ENCODE measurements around the gene STEAP3.

The STEAP3 gene

DNA sequence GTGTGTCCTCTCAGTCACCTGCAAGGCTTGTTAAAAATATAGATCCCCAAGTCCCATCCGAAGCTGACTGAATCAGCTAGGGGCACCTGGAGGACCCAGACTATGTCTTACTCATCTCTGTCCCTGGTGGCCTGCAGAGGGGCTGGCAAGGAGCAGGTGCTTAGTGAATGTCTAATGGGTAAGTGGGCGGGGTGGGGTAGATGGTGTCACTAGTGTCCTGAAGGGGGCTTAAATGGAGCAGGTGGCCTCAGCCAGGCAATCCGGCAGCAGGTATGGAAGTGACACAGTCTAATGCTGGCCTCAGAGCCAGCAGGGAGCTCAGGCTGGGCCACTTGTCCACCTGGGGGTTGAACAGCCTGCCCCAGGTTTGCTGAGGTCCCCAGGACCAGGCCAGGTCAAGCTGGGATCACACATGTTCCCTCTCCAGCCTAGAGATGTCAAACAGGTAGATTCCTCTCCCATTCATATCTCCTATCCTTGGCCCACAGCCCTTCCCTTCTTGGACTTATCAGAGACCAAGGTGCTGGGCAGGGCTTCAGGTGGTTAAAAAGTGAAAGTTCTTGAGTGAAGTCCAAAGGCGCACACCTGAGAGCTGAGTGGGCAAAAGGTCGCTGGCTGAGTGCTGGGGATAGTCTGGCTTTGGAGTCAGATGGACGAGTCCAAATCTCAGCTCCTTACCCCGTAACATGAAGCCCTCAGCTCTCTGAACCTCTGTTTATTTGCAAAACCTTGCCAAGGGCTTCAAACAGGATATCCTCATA, 1.7 kb downstream of the STEAP3 start:
- DNase-seq (ENCODE audit: low spot score), result no peak

DNA sequence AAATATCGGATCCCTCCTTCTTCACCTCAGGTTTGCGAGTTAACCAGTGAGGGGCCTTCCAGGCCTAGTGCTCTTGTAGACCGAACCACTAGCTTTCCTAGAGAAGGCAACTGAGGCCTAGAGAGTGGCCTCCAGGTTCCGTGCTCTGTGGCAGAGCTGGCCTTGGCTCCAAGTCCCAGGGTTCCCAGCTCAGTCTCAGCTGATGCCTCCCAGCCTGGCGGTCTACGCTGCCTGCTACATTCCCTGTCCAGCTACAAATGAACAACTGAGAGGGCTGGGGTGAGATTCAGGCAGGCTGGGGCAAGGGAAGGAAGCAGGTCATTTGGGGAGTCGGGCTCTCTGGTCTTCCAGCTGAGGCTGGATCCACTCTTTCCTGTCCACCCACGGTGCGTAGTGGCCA, 2.3 kb downstream of the STEAP3 start:
- DNase-seq (ENCODE audit: low spot score), result no peak

DNA sequence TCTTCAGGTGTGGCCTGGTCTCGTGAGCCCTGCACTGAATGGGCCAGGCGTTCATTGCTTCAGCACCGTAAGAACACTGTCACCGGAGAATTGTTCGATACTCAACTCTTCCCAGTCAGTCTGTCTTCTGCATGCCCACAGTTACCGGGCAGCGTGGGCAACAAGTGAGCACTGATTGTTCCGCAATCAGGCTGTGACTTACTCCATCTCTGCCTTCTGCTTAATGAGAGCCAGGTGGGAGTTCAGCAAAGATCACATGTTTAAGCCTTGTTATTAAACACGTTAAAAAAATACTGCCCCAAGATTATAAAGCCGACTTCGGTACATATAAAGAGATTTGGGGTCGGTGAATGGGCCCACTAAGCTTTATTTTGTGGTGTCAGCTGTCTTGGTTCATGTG, 3.7 kb downstream of the STEAP3 start:
- no peak for DNase-seq (ENCODE audit: low spot score)

DNA sequence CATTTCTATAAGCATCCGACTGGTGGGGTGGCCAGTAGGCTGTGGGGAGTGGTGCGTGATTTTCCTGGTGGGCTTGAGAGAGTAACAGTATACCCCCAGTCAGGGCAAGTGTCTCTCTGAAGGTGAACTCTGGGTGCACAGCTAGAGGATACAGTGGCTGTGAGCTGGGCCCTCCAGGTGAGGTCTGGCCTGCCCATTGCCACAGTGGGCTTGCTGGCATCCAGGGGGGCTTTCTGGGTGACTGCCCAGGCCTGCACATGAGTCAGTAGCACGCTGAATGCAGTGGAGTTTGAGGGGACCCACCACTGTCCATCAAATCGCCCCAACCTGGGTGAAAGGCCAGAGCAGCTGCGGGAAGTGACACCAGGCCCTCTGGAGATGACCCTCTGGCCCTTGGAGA, 4.5 kb downstream of the STEAP3 start:
- no peak for DNase-seq (ENCODE audit: low spot score)

DNA sequence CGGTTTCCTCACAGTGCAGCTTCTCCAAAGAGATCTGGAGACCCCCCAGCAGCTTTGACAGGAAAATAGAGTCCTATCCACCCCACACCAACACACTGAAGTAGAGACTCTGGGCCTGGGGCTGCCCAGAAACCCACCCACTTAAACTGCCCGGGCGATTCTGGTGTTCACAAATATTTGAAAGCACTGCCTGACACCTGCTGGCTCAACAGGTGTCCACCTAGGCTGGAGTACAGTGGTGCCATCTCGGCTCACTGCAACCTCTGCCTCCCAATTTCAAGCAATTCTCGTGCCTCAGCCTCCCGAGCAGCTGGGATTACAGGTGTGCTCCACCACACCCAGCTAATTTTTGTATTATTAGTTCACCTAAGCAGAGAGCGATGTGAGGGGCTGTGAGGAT, 5.3 kb downstream of the STEAP3 start:
- no peak for DNase-seq (ENCODE audit: low spot score)

DNA sequence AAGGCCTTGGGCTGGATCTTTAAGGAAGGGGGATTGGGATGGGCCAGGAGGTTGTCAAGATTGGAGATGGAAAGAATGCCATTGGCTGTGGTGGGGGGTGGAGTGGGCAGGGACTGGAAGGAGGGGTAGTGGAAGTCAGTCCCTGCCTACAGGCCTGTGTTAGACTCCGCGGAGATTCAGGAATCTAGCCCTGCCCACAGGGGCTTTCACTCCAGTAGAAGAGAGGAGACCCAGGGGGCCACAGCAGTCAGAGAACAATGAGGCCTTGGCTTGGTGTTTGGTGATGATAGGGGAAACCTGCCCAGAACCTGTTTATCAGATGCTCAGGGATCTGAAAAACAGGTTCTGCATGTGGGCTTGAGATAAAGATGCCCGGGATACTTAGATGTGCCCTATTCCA, 6.1 kb downstream of the STEAP3 start:
- no peak for DNase-seq (ENCODE audit: low spot score)

DNA sequence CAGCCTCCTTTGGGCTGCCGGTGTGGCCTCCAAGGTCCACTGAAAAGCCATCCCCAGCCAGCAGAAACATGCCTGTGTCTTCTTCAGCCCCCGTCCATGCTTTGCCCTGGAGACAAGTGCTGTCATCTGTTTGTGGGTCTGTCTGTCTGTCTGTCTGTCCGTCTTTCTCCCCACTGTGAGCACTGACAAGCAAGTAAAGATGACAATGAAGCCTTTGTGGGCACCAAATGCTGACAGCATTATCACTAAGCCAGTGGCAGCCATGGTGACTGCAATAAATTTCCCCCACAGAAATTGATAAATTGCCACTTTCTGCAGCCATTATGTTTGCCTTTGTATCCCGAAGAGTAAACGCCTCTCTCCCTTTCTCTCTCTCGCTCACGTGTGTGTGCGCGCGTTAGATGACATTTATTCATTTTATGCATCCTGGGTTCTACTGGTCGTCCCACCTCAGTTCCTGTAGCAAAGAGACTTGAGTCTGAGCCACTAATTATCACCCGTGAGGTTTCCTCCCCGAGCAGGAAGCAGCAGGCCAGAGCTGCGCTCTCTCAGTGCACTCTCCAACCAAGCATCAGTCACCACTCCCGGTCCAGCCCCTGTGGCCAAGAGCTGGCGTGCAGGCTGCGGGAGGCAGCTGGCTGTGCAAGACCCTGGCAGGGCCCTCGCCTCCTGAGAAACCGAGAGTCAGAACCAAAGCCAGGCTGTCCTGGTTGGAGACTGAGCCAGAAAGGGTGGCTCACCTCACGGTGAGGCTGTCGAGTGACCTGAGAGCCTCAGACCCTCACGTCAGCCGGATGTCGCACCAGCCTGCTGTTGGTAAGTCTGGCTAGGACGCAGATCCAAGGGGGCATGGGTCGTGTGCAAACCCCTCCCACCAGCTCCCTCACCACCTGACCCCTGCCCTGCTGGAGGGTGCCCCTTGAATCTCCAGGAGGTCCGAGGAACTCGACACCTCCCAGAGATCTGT, 6.9 kb downstream of the STEAP3 start:
- DNase-seq (ENCODE audit: low spot score), result peak; percentile 56

DNA sequence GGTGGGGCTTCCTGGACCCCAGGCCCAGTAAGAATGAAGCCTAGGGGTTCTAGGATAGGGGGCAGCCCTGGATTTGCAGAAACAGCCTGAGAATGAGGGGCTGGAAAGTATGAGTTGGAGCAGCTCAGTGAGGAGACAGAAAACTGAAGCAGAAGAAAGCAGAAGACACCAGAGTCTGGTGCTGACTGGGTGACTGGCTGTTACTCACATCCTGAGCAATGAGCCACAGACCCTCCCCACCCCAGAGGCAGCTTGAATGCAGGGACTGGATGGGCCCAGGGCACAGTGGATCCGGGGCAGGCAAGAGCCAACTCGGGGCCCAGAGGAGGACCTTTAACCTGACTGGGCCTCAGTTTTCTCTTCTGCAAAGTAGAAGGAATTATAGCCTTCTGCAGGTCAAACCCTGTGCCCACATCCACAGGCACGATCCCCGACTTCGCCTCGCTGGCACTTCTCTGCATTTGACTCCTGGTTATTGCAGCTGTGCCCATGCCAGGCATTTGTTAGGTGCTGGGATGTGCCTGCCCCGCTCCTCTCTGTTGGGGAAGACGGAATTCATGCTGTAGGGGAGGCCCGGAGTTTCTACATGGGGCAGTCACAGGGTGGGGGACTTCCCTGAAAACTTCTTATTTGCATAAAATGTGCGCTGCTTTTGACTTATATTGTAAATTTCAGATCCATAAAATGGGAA, 8.5 kb downstream of the STEAP3 start:
- peak; percentile 51 for DNase-seq (ENCODE audit: low spot score)

DNA sequence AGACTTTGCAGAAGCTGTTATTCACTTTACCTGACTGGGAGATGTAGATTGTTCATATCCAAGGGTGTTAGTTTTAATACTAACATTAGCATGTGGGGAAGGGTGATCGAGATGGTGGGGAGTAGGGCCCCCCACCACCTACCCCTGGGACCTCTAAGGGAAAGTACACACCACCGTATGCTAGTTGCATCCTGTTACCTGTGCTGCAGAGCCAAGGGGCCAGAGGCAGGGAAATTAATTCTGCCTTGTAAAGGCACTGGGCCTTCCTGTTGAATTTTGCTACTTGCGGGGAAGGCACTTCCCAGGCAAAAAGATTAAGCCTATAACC, 9.0 kb downstream of the STEAP3 start:
- DNase-seq (ENCODE audit: low spot score), result no peak

DNA sequence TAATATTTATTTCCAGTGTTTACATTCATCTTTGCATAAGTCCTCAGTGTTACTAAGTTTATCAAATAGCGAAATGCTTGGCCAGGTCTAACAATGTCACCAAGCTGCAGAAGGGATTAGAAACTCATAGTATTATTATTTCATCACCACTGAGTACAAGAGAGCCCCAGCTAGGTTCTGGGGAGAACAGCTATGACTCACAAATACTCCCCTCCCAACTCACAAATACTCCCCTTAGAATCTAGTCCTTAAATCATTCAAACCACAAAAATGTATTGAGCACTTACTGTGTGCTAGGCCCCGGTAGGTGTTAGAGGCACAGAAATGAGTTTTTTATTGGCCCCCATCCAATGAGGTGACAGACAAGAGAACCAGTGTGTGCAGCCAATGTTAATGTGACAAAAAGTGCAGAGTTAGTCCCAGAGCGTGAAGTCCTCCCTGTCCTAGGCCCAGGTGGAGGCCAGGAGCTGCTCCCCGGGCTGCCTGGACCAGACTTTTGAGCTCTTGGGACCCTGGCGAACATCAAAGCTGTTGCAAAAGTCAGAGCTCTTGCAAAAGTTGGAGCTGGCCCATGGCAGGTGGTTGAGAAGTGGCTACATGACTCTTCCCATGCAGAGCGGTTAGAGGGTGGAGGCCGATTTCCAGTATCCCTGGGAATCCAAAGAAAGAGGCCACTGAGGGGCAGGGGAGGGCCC, 9.8 kb downstream of the STEAP3 start:
- DNase-seq (ENCODE audit: low spot score), result no peak

DNA sequence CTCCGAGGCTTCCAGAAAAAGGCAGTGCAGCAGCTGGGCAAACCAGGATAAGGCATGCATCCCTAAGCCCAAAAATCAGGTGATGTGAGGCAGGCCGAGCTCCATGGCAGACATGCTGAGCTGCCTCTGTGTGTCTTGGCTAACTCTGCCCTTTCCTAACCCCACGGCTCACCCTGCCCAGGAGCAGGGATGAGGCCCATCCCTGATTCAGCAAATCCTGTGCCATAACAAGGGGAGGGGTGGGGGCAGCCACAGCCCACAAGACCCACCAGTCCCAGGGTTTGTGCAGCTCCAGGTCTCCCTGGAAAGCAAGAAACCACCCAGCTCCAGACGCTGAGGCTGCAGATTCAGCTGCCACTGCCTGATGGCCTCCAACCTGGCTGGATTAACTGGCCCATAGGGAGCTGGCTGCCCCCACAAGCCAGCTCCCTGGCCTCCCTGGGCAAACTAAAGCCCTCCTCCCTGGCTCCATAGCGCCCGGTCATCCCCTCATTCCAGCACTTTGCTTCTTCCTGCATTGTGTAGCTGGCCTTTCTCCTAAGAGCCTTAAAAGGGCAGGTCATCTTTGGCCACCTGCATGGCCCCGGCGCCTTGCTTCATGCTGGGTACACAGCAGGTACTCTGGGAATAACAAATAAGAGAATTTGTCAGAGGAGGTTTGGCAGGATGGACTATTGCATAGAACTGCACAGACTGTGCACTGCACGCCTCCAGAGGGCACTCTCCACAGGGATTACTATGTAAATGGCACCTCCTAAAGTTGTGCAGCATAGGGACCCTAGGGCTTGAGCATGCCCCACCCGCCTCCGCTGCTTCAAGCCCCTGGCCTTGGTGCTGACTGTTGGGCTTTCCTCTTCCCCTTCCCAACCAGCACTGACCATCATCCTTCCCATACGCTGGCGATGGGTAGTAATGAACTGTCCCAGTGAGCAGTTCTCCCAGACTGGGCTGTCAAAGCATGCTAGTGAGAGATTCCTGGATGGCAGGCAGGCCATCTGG, 10.7 kb downstream of the STEAP3 start:
- no peak for DNase-seq (ENCODE audit: low spot score)

DNA sequence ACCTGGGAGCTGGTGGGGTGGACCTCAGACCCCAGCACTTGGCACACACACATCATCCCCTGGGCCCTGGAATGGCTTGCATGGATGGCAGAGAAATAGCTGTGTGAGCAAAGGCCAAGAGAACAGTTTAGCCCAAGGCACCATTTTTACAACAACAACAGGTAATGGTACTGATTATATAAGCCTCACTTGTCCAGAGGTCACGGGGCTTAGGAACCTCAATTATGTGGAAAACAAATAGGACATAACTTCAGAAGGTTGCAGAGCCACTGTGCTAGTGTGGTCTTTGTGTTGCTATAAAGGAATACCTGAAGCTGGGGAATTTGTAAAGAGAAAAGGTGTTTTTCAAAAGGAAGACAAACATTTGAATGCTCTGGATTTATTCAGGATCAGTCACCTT, 13.2 kb downstream of the STEAP3 start:
- no peak for DNase-seq (ENCODE audit: low spot score)

DNA sequence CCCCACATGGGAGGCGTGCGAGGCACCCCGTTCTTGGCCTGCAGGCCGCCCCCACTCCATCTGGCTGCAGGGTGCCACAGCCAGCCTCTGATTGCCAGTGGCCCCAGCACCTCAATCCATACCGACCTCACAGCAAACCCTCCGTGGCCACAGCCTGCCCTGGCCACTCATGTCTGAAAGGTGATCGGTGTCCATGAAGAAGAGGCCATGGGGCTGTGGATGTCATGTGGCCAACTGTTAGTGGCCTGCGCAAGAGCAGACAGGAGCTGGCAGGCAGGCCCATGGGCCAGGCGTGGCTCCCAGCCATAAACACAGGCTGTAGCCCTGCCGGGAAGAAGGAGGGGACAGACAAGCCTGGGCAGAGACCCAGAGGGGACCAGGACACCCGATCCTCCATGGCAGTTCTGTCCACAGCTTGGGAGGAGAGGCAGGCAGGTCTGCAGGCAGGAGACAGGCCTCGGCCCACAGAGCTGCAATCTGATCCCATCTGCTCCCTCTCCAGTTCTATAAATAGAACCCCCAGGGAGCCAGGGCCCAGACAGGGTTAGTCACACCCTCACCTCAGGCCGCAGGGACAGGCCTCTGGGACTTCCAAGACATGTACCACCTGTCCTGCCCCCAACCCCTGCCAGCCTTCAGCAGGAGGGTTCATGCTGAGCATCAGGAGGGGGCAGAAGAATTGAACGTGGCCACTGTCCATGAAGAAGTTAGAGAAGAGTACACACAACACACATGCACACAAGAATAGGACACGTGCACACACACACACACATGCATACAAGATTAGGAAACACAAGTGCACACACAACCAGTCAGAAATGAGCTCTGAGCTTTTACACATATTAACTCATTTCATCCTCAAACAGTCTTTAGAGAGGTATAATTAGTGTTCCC, 16.9 kb downstream of the STEAP3 start:
- no peak for DNase-seq (ENCODE audit: low spot score)

DNA sequence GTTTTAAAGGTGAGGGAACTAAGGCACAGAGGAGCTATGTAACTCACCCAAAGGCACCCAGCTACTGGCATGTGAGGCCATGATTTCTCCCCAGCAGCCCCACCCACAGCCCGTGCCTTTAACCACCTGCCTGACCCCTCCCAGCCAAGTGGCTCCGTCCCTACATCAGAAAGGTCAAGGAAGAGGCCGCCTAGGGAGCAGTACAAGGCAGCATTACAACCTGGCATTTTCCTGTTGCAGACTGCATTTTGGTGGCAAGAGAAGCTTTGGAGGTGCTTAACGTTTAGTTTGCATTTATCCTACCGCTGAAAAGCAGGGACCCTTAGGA, 17.5 kb downstream of the STEAP3 start:
- no peak for DNase-seq (ENCODE audit: low spot score)

DNA sequence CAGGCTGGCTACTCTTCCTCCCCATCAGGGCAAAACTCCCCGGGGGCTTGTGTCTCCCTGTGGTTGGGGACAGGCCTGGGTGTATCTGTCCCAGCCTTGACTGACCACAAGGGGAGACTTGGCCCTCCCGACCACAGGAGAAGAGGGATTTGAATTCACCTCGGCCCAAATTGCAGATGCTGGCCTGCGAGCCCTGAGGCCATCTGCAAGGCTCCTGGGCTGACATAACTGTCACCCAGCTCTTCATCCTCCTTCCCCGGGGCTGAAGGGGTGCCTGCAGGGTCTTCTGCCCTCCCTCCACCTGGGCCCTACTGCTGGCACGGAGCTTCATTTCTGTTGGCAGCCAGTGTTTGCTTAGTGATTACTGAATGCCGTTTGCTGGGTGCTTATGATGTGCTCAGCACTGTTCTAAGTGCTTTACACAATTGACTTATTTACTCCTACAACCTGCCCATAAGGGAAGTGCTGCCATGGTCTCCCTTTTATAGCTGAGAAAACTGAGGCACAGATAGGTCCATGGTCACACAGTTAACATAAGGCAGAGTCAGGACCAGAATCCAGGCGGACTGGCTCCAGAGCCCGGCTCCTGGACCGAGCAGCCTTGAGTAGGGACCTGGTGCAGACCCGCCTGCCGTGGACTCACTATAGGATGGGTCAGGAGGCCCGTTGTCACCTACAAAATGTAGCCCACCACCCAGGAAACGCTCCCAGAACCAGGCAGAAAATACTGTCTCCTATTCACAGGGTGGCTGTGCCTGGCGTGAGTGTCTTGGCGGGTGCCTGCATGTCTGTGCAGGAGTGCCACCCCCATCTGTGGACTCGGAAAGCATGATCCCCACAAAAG, 18.9 kb downstream of the STEAP3 start:
- no peak for DNase-seq (ENCODE audit: low spot score)

DNA sequence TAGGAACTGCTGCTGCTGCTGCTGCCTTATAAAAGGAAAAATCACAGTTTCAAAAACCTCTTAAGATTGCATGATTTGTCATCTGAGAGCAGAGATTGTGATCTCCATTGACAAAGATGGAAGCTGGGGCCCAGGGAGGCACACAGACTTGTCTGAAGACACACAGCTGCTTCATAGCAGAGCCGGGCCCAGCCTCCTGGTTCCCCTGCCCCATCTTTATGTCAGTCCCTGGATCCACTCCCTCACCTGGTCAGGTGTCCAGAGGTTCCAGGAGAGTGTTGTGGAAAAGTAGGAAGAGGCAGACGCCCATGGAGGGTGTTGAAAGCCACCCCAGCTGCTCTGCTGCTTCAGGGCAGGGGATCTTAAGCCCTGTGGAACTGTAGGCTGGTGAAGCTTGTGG, 20.0 kb downstream of the STEAP3 start:
- DNase-seq (ENCODE audit: low spot score), result no peak

DNA sequence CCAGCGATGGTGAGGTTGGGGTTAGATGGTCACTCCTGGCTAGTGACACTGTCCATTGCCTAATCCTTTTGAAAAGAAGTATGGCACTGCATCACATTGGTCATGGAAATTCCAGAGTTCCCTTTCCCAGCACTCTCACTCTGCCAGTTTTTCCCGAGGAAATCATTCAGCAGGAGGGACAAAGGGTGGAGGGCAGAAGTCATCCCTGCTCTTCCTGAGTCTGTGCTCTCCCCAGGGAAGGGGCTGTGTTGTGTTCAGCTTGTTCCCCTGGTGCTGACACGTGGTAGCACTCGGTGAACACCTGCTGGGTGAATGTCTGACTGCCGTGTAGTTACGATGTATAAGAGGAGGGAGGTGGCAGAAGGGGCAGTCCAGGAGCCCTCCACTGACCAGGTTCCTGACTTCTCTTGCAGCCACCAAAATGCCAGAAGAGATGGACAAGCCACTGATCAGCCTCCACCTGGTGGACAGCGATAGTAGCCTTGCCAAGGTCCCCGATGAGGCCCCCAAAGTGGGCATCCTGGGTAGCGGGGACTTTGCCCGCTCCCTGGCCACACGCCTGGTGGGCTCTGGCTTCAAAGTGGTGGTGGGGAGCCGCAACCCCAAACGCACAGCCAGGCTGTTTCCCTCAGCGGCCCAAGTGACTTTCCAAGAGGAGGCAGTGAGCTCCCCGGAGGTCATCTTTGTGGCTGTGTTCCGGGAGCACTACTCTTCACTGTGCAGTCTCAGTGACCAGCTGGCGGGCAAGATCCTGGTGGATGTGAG, 21.6 kb downstream of the STEAP3 start:
- no peak for DNase-seq (ENCODE audit: low spot score)

DNA sequence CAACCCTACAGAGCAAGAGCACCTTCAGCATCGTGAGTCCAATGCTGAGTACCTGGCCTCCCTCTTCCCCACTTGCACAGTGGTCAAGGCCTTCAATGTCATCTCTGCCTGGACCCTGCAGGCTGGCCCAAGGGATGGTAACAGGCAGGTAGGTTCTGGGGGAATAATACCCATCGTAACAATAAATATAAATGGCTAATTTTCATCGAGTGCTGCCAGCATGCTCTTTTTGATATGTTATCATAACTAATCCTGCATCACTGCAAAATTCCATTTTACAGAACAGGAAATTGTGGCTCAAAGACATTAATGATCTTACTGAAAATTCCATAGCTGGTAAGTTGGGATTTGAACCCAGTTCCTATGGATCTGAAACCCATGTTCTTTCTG, 22.2 kb downstream of the STEAP3 start:
- DNase-seq (ENCODE audit: low spot score), result no peak
